Activated T-cell treated with anti-CD3 and anti-CD28 coated beads, Interleukin-2, amount 50 U/mL, for 48 hours (primary cell): Measurements from ENCODE around the gene EYS.
"Not testable (repeated sequence)": the region's sequence is repeated elsewhere in the genome, so short reads cannot be mapped to it uniquely, and the experiment has no call there.

ENCODE experiments used
- DNase-seq, 2 experiments: peaks; one replicate each; pipeline ENCODE4 v3.0.0-alpha.2; 2020

EYS gene

GRCh38 chr6:64083261-64083660 is 1623.8 kb downstream of the EYS start:
- DNase-seq, result no peak

GRCh38 chr6:64081453-64081852 is 1625.6 kb downstream of the EYS start:
- DNase-seq, result no peak

- DNase-seq, result no peak
These were observed 1632.0 kb downstream of the EYS start for GRCh38 chr6:64074981-64075380.

- no peak for DNase-seq
These were observed 1634.3 kb downstream of the EYS start for GRCh38 chr6:64072686-64073085.

- DNase-seq, result no peak
These were observed 1642.1 kb downstream of the EYS start for GRCh38 chr6:64064919-64065318.

- no peak for DNase-seq
These were observed 1643.9 kb downstream of the EYS start for GRCh38 chr6:64062960-64063683.

- DNase-seq, result no peak
These were observed 1652.2 kb downstream of the EYS start for GRCh38 chr6:64054861-64055260.

- DNase-seq, result no peak
These were observed 1656.4 kb downstream of the EYS start for GRCh38 chr6:64050590-64050989.

- no peak for DNase-seq
These were observed 1657.3 kb downstream of the EYS start for GRCh38 chr6:64049736-64050135.

GRCh38 chr6:64046746-64047208 is 1660.2 kb downstream of the EYS start:
- DNase-seq, result no peak

GRCh38 chr6:64041373-64041772 is 1665.7 kb downstream of the EYS start:
- DNase-seq, result no peak

GRCh38 chr6:64040113-64040512 is 1666.9 kb downstream of the EYS start:
- no peak for DNase-seq

GRCh38 chr6:64037427-64037826 is 1669.6 kb downstream of the EYS start:
- DNase-seq, result no peak

- no peak for DNase-seq
These were observed 1671.9 kb downstream of the EYS start for GRCh38 chr6:64034910-64035655.

GRCh38 chr6:64034291-64034690 is 1672.7 kb downstream of the EYS start:
- DNase-seq, result no peak

GRCh38 chr6:64030950-64031618 is 1675.9 kb downstream of the EYS start:
- not testable (repeated sequence) for DNase-seq

- DNase-seq, result no peak
These were observed 1683.3 kb downstream of the EYS start for GRCh38 chr6:64023693-64024092.

GRCh38 chr6:64014595-64014994 is 1692.4 kb downstream of the EYS start:
- no peak for DNase-seq

- no peak for DNase-seq
These were observed 1694.0 kb downstream of the EYS start for GRCh38 chr6:64013011-64013410.

GRCh38 chr6:64012351-64013001 is 1694.5 kb downstream of the EYS start:
- no peak for DNase-seq

GRCh38 chr6:64010666-64011065 is 1696.4 kb downstream of the EYS start:
- DNase-seq, result no peak

GRCh38 chr6:64010010-64010409 is 1697.0 kb downstream of the EYS start:
- DNase-seq, result no peak

GRCh38 chr6:64006246-64006645 is 1700.8 kb downstream of the EYS start:
- no peak for DNase-seq
